Astrocyte of the spinal cord (primary cell): ENCODE data around the gene SIX5.
A peak's percentile ranks its signal among the peaks of the same experiment; 100 is the strongest.

Experiments used
- DNase-seq: peaks from one replicate; pipeline ENCODE4 v3.0.0; 2011; ENCODE audit warnings: low read depth, low spot score
- H3K4me3 ChIP-seq: 2 replicates; pipeline ENCODE4 v1.5.1; 2011; ENCODE audit warnings: low read depth, mild to moderate bottlenecking, low read length, moderate library complexity
- CTCF ChIP-seq: IDR thresholded peaks from 2 replicates; pipeline ENCODE4 v1.5.1; 2012; ENCODE audit warnings: low read depth, mild to moderate bottlenecking, low read length, inconsistent platforms
- in situ Hi-C: cut with HindIII; loops from 2 replicates; pipeline ENCODE4 v1.10.0; 2017; ENCODE audit warnings: low sequenced_read_pairs

Gene SIX5

GRCh38 chr19:45793178-45793564, 24.1 kb upstream of the SIX5 start:
- no peak for DNase-seq
- TF ChIP-seq CTCF = no peak
- peak overlapping the region; percentile 17 for H3K4me3 ChIP-seq
- in situ Hi-C loops = no loop called here

DNA sequence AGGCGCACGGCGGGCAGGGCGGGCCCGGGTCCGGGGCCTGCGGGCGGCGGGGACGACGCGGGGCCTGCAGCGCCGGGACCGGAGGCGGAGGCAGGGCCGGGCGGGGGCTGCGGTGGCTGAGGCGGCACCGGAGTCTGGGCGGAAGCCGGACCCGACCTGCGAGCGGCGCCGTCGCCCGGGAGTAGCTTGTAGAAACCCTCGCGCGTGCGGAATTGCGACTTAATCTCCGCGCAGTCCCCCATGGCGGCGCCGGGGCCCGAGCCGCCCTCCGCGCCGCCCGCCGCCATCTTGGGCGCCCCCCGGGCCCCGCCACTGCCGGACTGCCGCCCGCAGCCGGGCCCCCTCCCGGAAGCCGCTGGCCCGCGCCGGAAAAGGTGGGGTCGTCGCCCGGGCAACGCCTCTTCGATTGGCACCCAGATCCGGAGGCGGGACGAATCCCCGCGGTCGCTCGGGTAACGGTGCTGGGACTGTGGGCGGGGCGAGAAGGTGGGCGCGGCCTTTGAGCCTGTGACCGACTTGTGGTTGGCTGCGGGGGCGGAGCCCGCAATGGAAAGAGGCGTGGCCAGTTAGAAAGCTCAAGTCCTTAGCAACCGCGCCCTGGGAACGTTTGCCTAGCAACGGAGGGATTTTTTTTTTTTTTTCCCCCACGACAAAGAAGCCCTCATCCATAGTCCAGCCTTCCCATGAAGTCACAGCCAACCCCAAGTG, 23.6 kb upstream of the SIX5 start, which contains the start of gene DMWD:
Gene DMWD, minus strand, starts transcription at position 376 of the 708 bp plus-strand sequence. Its CDS starts 89 bp downstream, at position 287.
- in situ Hi-C loops = no loop called here
- peak within 1 kb of the TSS; percentile 71 for H3K4me3 ChIP-seq

GRCh38 chr19:45791744-45792469, 22.9 kb upstream of the SIX5 start:
- TF ChIP-seq CTCF = no peak
- in situ Hi-C loops = no loop called here
- H3K4me3 ChIP-seq = peak overlapping the region; percentile 71
- no peak for DNase-seq

More for the DNA sequence above, 23.6 kb upstream of the SIX5 start, which contains the start of gene DMWD:
- peak; percentile 98 for DNase-seq
- no peak for TF ChIP-seq CTCF

- no peak for TF ChIP-seq CTCF
- DNase-seq = no peak
- in situ Hi-C loops = no loop called here
- no peak overlapping the region for H3K4me3 ChIP-seq
Measured at GRCh38 chr19:45790942-45791341, 21.9 kb upstream of the SIX5 start.

DNA sequence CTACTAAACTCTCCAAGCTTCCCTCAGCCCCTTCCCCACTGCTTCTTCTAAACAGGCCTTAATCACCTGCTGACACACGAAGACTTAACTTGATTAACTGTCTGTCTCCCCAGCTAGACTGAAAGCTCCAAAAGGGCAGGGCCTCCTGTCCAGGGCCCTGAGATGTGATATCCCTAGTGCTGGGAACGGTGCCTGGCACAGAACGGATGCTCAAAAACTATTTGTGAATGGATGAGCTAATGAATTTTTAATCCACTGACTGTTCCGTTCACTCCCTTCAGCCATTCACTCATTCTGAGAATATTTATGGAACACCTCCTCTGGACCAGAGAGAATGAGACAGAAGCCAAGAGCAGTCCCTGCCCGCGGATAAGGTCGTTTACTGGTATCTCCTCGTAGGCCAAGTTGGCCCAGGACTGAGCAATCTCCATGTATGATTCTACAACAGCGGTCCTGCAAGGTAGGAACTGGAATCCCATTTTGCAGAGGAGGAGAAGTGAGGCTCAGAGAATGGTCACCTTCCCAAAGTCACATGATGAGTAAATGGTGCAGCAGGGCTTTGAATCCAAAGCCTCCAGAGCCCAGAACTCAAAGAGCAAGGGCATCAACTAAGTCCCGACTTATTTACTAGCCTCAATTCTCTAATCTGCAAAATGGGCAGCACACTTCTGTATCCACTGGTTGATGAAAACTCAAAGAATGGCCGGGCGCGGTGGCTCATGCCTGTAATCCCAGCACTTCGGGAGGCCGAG, 20.2 kb upstream of the SIX5 start:
- in situ Hi-C loops = no loop called here
- no peak for DNase-seq
- TF ChIP-seq CTCF = no peak
- no peak overlapping the region for H3K4me3 ChIP-seq

- H3K4me3 ChIP-seq = no peak overlapping the region
- DNase-seq = no peak
- TF ChIP-seq CTCF = no peak
- in situ Hi-C loops = no loop called here
Measured at GRCh38 chr19:45786533-45786894, 17.5 kb upstream of the SIX5 start.
